Measurements from ENCODE around the gene UBE2H.

The UBE2H gene

DNA sequence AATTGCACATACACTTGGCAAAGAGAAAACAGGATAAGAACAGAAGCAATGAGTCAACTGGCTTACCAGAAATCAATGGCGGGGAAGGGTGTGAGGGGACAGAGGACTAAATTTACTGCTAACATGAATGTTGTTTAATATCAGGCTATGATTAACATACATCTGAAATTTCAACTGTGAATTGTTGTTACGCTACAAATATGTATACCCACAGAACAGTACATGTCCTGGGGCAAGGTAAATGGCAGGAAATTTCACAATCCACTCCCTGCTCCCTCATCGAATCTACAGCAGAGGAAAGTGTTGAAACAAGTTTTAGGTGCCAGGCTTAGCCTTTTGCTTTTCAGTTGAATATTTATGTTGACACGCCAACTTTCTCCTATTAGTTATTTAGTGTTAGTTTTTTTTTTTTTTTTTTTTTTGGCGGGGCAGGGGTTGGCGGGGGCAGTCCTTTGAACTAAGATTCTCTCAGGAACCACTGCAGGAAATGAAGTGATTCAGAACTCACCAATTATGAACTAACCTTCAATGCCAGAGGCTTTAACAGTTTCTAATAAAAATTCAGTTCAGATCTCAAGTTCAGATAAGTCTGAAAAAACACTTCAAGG lies 99.0 kb downstream of the UBE2H start:
- DNase-seq (ENCODE audit: extremely low read depth, low read depth) = no peak
- H3K4me3 ChIP-seq (replicated peaks; ENCODE audit: low read depth, low read length) = no peak overlapping the region
- TF ChIP-seq, protein P1, sequence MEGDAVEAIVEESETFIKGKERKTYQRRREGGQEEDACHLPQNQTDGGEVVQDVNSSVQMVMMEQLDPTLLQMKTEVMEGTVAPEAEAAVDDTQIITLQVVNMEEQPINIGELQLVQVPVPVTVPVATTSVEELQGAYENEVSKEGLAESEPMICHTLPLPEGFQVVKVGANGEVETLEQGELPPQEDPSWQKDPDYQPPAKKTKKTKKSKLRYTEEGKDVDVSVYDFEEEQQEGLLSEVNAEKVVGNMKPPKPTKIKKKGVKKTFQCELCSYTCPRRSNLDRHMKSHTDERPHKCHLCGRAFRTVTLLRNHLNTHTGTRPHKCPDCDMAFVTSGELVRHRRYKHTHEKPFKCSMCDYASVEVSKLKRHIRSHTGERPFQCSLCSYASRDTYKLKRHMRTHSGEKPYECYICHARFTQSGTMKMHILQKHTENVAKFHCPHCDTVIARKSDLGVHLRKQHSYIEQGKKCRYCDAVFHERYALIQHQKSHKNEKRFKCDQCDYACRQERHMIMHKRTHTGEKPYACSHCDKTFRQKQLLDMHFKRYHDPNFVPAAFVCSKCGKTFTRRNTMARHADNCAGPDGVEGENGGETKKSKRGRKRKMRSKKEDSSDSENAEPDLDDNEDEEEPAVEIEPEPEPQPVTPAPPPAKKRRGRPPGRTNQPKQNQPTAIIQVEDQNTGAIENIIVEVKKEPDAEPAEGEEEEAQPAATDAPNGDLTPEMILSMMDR (IDR thresholded peaks at IDR 0.05; ENCODE audit: low read depth, low read length, missing control alignments) = no peak

- TF ChIP-seq, protein P1 (IDR thresholded peaks at IDR 0.05; ENCODE audit: low read depth, low read length, missing control alignments) = no peak
- H3K4me3 ChIP-seq (replicated peaks; ENCODE audit: low read depth, low read length) = no peak overlapping the region
- no peak for DNase-seq (ENCODE audit: extremely low read depth, low read depth)
Measured at GRCh38 chr7:129851809-129852208, 101.0 kb downstream of the UBE2H start.

GRCh38 chr7:129851174-129851573 lies 101.6 kb downstream of the UBE2H start:
- no peak for DNase-seq (ENCODE audit: extremely low read depth, low read depth)
- TF ChIP-seq, protein P1 (IDR thresholded peaks at IDR 0.05; ENCODE audit: low read depth, low read length, missing control alignments) = no peak
- H3K4me3 ChIP-seq (replicated peaks; ENCODE audit: low read depth, low read length) = no peak overlapping the region

GRCh38 chr7:129848436-129848835 lies 104.3 kb downstream of the UBE2H start:
- TF ChIP-seq, protein P1 (IDR thresholded peaks at IDR 0.05; ENCODE audit: low read depth, low read length, missing control alignments) = no peak
- no peak for DNase-seq (ENCODE audit: extremely low read depth, low read depth)
- no peak overlapping the region for H3K4me3 ChIP-seq (replicated peaks; ENCODE audit: low read depth, low read length)

- DNase-seq (ENCODE audit: extremely low read depth, low read depth) = no peak
- no peak overlapping the region for H3K4me3 ChIP-seq (replicated peaks; ENCODE audit: low read depth, low read length)
- TF ChIP-seq, protein P1 (IDR thresholded peaks at IDR 0.05; ENCODE audit: low read depth, low read length, missing control alignments) = no peak
Measured at GRCh38 chr7:129845972-129846327, 106.8 kb downstream of the UBE2H start.

GRCh38 chr7:129845178-129845971 lies 107.4 kb downstream of the UBE2H start:
- peak; percentile 75 for DNase-seq (ENCODE audit: extremely low read depth, low read depth)
- no peak overlapping the region for H3K4me3 ChIP-seq (replicated peaks; ENCODE audit: low read depth, low read length)
- TF ChIP-seq, protein P1 (IDR thresholded peaks at IDR 0.05; ENCODE audit: low read depth, low read length, missing control alignments) = no peak

Measured in HFF-Myc (cell line).